Astrocyte (in vitro differentiated cells and primary cell): ENCODE data around the gene PIGZ. TPM values are rescaled to one million over a fixed set of nuclear protein-coding genes. Genes with fewer than 3 reads are reported as not detected.

Source experiments
- DNase-seq: peaks from one replicate; pipeline ENCODE4 v3.0.0-alpha.2; 2010; ENCODE audit warnings: low read depth
- FAIRE-seq: peaks from 2 replicates; lab custom pipeline; 2011; peaks lifted over from hg19 to GRCh38; lab: Jason Lieb, UNC
- H2AFZ ChIP-seq: 2 replicates; pipeline ENCODE4 v1.6.0; 2012; ENCODE audit warnings: low read depth, low read length, inconsistent platforms
- H3K27ac ChIP-seq: 2 replicates; pipeline ENCODE4 v1.5.1; 2011; ENCODE audit warnings: low read depth, low read length, inconsistent platforms
- H3K27me3 ChIP-seq: 2 replicates; pipeline ENCODE4 v1.6.0; 2011; ENCODE audit warnings: low read length, inconsistent platforms; ENCODE audit not compliant: insufficient read depth
- H3K36me3 ChIP-seq: 2 replicates; pipeline ENCODE4 v1.5.1; 2011; ENCODE audit warnings: low read length, inconsistent platforms; ENCODE audit not compliant: insufficient read depth
- H3K4me1 ChIP-seq: 2 replicates; pipeline ENCODE4 v1.5.1; 2011; ENCODE audit warnings: low read length, inconsistent platforms; ENCODE audit not compliant: insufficient read depth
- H3K4me2 ChIP-seq: 2 replicates; pipeline ENCODE4 v1.6.0; 2012; ENCODE audit warnings: low read length, inconsistent platforms
- H3K4me3 ChIP-seq: 2 replicates; pipeline ENCODE4 v1.5.1; 2011; ENCODE audit warnings: low read depth, mild to moderate bottlenecking, low read length, inconsistent platforms; ENCODE audit not compliant: insufficient read depth
- H3K79me2 ChIP-seq: 2 replicates; pipeline ENCODE4 v1.6.0; 2012; ENCODE audit warnings: mild to moderate bottlenecking, low read length, inconsistent platforms; ENCODE audit not compliant: insufficient read depth
- H3K9ac ChIP-seq: 2 replicates; pipeline ENCODE4 v1.6.0; 2012; ENCODE audit warnings: mild to moderate bottlenecking, low read length, inconsistent platforms
- H3K9me3 ChIP-seq: 2 replicates; pipeline ENCODE4 v1.5.1; 2012; ENCODE audit warnings: low read depth, mild to moderate bottlenecking, low read length, inconsistent platforms; ENCODE audit not compliant: insufficient read depth
- H4K20me1 ChIP-seq: 2 replicates; pipeline ENCODE4 v1.6.0; 2012; ENCODE audit warnings: low read length, inconsistent platforms; ENCODE audit not compliant: insufficient read depth
- H3K27ac Mint-ChIP-seq: one replicate; pipeline ENCODE4 v1.8.0; 2021; ENCODE audit warnings: mild to moderate bottlenecking, mixed read lengths; ENCODE audit not compliant: unreplicated experiment
- H3K27me3 Mint-ChIP-seq: one replicate; pipeline ENCODE4 v1.8.0; 2021; ENCODE audit warnings: low read depth, mixed read lengths; ENCODE audit not compliant: unreplicated experiment
- H3K36me3 Mint-ChIP-seq: one replicate; pipeline ENCODE4 v1.8.0; 2021; ENCODE audit warnings: low read depth, mixed read lengths; ENCODE audit not compliant: unreplicated experiment
- H3K4me1 Mint-ChIP-seq: one replicate; pipeline ENCODE4 v1.8.0; 2021; ENCODE audit warnings: low read depth, mixed read lengths; ENCODE audit not compliant: unreplicated experiment
- H3K4me3 Mint-ChIP-seq: one replicate; pipeline ENCODE4 v1.8.0; 2021; ENCODE audit warnings: mild to moderate bottlenecking, moderate library complexity, mixed read lengths; ENCODE audit not compliant: unreplicated experiment
- H3K9me3 Mint-ChIP-seq: one replicate; pipeline ENCODE4 v1.8.0; 2021; ENCODE audit warnings: mild to moderate bottlenecking, mixed read lengths; ENCODE audit not compliant: unreplicated experiment
- EZH2 ChIP-seq: IDR thresholded peaks from 2 replicates; pipeline ENCODE4 v1.6.1; 2012; ENCODE audit warnings: mild to moderate bottlenecking, low read length, inconsistent platforms; ENCODE audit not compliant: insufficient read depth
- total RNA-seq: library from RNA; stranded (reverse); gene quantifications from 2 replicates; pipeline ENCODE4 v1.2.1, GENCODE V29; 2021
- TF ChIP-seq, protein P1 (sequence below): IDR thresholded peaks from 2 replicates; pipeline ENCODE4 v1.5.1; 2011; ENCODE audit warnings: low read depth, mild to moderate bottlenecking, inconsistent platforms, low read length, moderate library complexity; ENCODE audit not compliant: insufficient read depth

The PIGZ gene
- total RNA-seq, 1 donor from 2014 or later = 0.54 TPM

DNA sequence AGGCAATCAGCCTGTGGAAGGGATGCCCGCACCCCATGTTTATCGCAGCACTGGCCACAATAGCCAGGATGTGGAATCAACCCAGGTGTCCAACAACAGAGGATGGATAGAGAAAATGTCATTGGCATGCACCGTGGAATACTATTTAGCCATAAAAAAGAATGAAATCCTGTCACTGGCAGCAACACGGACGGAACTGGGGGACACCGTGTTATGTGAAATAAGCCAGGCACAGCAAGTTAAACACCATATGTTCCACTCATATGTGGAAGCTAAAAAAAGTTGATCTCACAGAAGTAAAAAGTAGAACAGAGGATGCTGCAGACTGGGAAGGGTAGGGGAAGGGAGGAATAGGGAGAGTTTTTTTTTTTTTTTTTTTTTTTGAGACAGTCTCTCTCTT, 45.4 kb upstream of the PIGZ start:
- Histone ChIP-seq H3K4me1 (no peaks in the 10 kb centered on the region), H3K27me3 (no peaks in the 10 kb centered on the region), H2AFZ (no peak overlapping the region), H3K4me2 (no peak overlapping the region), H3K9ac (no peak overlapping the region), H3K79me2 (no peaks in the 10 kb centered on the region), H3K4me3 (no peak overlapping the region), H3K27ac (no peak overlapping the region), H3K9me3 (no peaks in the 10 kb centered on the region), H3K36me3 (no peaks in the 10 kb centered on the region), H4K20me1 (no peaks in the 10 kb centered on the region)
- H3K36me3 Mint-ChIP-seq = no peaks in the 10 kb centered on the region
- no peak overlapping the region for H3K4me3 Mint-ChIP-seq
- FAIRE-seq (no peak), DNase-seq (no peak)
- TF ChIP-seq, protein P1, sequence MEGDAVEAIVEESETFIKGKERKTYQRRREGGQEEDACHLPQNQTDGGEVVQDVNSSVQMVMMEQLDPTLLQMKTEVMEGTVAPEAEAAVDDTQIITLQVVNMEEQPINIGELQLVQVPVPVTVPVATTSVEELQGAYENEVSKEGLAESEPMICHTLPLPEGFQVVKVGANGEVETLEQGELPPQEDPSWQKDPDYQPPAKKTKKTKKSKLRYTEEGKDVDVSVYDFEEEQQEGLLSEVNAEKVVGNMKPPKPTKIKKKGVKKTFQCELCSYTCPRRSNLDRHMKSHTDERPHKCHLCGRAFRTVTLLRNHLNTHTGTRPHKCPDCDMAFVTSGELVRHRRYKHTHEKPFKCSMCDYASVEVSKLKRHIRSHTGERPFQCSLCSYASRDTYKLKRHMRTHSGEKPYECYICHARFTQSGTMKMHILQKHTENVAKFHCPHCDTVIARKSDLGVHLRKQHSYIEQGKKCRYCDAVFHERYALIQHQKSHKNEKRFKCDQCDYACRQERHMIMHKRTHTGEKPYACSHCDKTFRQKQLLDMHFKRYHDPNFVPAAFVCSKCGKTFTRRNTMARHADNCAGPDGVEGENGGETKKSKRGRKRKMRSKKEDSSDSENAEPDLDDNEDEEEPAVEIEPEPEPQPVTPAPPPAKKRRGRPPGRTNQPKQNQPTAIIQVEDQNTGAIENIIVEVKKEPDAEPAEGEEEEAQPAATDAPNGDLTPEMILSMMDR = no peak
- TF ChIP-seq EZH2 = no peak
- H3K27me3 Mint-ChIP-seq = peaks cover 14% of the 10 kb centered on the region
- no peaks in the 10 kb centered on the region for H3K4me1 Mint-ChIP-seq
- H3K27ac Mint-ChIP-seq = no peak overlapping the region
- no peaks in the 10 kb centered on the region for H3K9me3 Mint-ChIP-seq

DNA sequence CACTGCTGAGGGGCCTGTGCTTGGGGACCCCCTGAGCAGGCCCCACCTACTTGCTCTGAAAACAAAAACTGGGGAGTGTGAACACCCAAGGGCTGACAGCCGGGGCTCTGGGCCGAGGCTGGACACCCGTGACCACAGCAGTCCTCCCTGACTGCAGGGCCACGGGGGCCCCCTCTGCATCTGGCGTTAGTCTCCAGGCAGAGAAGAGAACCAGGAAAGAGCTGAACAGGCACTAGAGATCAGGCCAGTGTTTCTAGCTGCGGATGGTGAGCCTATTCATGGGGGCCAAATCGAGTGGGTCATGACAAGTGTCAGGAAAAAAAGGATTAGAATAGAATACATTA, 43.9 kb upstream of the PIGZ start:
- Histone ChIP-seq H3K4me1 (no peaks in the 10 kb centered on the region), H2AFZ (no peak overlapping the region), H3K9me3 (no peaks in the 10 kb centered on the region), H4K20me1 (no peaks in the 10 kb centered on the region), H3K27ac (no peak overlapping the region), H3K4me2 (no peak overlapping the region), H3K79me2 (no peaks in the 10 kb centered on the region), H3K9ac (no peak overlapping the region), H3K27me3 (no peaks in the 10 kb centered on the region), H3K36me3 (no peaks in the 10 kb centered on the region), H3K4me3 (no peak overlapping the region)
- Mint-ChIP-seq H3K9me3 (peaks cover 2% of the 10 kb centered on the region), H3K27me3 (peaks cover 17% of the 10 kb centered on the region), H3K36me3 (no peaks in the 10 kb centered on the region), H3K4me1 (no peaks in the 10 kb centered on the region), H3K4me3 (no peak overlapping the region), H3K27ac (no peak overlapping the region)
- FAIRE-seq = no peak
- no peak for DNase-seq
- TF ChIP-seq, protein P1 = no peak
- no peak for TF ChIP-seq EZH2

DNA sequence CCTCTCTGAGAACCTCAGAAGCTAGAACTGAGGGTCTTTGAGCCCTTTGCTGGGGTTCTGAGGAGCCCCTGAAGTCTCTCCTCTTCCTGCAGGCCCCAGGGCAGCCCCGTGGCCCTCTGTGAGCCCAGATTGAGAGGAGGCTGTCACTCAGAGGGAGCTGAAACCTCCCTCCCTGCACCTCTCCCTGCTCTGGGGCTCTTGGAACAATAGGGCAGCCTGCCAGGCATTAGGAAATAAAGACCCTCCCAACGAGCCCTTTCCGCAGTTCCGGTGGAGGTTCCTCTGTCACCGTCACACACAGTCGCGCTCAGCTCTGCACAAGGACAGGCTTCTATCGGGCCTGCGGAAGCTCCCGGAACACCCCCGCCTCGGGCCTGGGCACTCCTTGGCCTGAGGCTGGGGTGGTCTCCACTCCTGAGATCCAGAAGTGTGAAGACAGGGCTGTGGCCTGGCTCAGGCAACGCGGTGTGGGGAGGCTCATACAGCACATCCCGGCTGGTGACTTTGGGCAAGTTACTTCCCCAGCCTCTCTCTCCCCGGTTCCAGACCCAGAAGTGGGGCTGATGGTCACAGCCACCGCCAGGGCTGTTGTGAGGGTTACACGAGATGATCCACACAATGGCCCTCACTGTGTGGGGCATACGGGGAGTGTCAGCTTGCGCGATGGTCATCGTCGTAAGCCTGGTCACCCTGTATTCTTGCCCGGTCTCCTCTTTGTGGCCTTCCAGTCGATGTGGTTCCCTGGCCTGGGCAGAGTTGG, 43.3 kb upstream of the PIGZ start:
- no peaks in the 10 kb centered on the region for H4K20me1 ChIP-seq
- H3K27ac ChIP-seq = no peak overlapping the region
- H3K79me2 ChIP-seq = no peaks in the 10 kb centered on the region
- Mint-ChIP-seq H3K36me3 (no peaks in the 10 kb centered on the region), H3K27me3 (peaks cover 22% of the 10 kb centered on the region), H3K4me3 (no peak overlapping the region), H3K27ac (no peak overlapping the region), H3K4me1 (no peaks in the 10 kb centered on the region), H3K9me3 (peaks cover 2% of the 10 kb centered on the region)
- no peak for DNase-seq
- no peak overlapping the region for H3K9ac ChIP-seq
- H3K27me3 ChIP-seq = no peaks in the 10 kb centered on the region
- no peak overlapping the region for H3K4me2 ChIP-seq
- no peaks in the 10 kb centered on the region for H3K4me1 ChIP-seq
- FAIRE-seq = no peak
- H3K36me3 ChIP-seq = no peaks in the 10 kb centered on the region
- TF ChIP-seq, protein P1 = no peak
- no peak for TF ChIP-seq EZH2
- H3K9me3 ChIP-seq = no peaks in the 10 kb centered on the region
- H2AFZ ChIP-seq = no peak overlapping the region
- H3K4me3 ChIP-seq = no peak overlapping the region
